ENCODE measurements around the gene USP13.

USP13 gene

DNA sequence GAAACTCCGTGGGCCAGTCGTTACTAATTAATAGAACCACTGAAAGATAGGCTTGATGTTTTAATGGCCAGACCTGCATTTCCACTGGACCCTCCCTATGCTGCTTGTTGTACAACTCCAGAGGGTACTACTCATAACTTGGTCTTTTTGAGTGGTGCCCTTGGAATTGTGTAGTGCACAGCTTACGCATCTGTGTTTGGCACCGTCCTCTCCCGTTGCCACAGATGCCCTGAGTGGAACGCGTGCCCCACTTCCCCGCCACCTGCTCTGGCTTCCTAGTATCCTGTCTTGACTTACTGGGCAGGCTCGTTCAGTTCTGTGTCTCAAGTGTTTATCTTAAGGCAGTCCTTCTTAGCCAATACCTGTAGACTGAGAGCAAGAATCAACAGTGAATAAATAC, 78.7 kb downstream of the USP13 start:
- no peak for DNase-seq (ENCODE audit: low read depth in 4 of 4, low spot score in 1 of 4)

- DNase-seq (ENCODE audit: low read depth in 4 of 4, low spot score in 1 of 4): no peak
Observed at GRCh38 chr3:179732661-179733348, 80.0 kb downstream of the USP13 start.

DNA sequence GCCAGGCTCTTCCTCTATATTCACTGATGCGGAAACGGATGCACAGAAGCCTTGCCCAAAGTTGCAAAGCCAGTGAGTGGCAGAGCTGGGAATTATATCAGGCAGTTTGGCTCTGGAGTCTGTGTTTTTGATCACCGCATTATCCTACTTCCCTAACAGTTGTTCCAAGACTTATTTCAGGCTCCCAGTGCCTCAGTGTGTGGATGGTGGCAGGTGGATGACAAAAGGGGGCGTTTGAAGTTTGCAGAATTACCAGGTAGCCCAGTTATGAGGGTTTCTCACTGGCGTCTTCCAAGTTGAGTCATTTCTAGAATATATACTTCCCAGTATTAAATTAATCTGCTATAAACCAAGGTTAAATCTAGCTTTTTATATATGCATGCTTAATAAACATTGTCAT, 81.0 kb downstream of the USP13 start:
- no peak for DNase-seq (ENCODE audit: low read depth in 4 of 4, low spot score in 1 of 4)

DNA sequence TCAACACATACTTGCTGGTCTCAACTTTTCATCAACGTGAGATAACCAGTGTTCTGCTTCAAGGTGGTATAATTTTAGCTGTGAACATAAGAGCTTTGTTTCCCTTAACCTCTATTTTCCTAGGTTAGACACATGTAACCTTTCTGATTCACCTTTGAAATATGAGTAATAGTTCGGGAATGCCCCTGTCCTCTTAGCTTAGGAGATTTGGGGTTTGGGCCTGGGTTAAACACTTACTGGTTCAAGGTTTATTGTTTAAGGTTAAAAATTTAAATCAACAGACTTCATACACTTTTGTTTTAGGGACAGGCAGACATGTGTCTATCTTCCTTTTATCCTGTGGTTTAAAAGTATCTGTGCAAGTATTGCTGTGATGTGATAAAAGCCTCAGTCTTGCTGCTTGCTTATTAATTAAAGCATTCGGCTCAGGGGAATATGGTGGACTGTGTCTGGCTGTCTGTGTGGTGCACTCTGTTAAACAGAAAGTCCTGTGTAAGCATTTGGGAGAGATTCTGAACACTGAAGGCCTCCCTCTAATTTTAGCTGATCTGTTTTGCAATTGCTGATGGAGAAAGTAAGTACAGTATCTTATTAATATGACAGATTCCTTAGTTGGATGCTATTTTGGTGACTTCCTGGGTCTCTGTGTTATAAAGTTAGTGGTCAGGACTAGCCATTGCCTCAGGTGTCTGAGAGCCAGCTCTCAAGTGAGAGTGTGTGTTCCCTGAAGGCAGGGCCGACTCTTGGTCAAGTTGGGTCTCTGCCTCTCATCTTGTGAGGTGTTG, 81.8 kb downstream of the USP13 start:
- DNase-seq (ENCODE audit: low read depth in 4 of 4, low spot score in 1 of 4): no peak

- no peak for DNase-seq (ENCODE audit: low read depth in 4 of 4, low spot score in 1 of 4)
Observed at GRCh38 chr3:179735321-179735720, 82.5 kb downstream of the USP13 start.

DNA sequence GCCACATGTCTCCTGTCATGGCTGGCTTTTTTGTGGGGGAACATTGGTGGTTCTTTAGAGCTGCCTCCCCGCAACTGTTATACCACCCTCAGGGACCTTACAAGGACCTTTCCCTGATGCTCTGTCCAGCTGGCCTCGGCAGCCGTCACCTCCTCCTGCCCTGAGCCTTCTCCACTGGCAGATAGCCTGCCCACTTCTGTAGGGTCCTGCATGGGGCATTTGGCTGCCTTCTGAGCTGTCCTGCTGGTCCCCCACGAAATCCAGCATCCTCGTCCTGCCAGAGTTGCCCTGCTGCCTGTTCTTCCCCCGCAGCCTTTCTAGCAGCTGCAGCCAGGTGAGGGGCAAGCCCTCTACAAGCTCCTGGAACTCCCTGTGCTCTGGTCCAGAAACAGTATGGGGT, 86.2 kb downstream of the USP13 start:
- DNase-seq (ENCODE audit: low read depth in 4 of 4, low spot score in 1 of 4): no peak

- DNase-seq (ENCODE audit: low read depth in 4 of 4, low spot score in 1 of 4): no peak
Observed at GRCh38 chr3:179739816-179740594, 87.2 kb downstream of the USP13 start.

- DNase-seq (ENCODE audit: low read depth in 4 of 4, low spot score in 1 of 4): no peak
Observed at GRCh38 chr3:179743913-179744312, 91.1 kb downstream of the USP13 start.

- DNase-seq (ENCODE audit: low read depth in 4 of 4, low spot score in 1 of 4): no peak
Observed at GRCh38 chr3:179744667-179745066, 91.8 kb downstream of the USP13 start.

DNA sequence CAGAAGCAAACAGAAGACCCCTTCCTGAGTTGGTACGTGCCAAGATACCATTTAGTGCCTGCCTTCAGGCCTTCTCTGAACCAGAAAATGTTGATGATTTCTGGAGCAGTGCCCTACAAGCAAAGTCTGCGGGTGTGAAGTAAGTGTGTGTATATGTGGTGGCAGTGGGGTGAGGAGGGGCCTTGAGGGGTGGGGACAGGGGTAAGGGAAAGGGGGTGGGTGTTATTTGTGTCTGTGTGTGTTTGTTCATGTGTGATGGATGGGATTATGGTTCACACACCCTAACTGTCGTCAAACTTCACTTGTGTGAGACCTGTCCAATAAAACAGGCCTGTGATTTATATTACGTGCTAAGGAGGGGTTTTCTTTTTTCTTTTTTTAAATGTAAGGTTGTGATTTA, 92.2 kb downstream of the USP13 start:
- no peak for DNase-seq (ENCODE audit: low read depth in 4 of 4, low spot score in 1 of 4)

- no peak for DNase-seq (ENCODE audit: low read depth in 4 of 4, low spot score in 1 of 4)
Observed at GRCh38 chr3:179745716-179746115, 92.9 kb downstream of the USP13 start.

- no peak for DNase-seq (ENCODE audit: low read depth in 4 of 4, low spot score in 1 of 4)
Observed at GRCh38 chr3:179750720-179751328, 98.0 kb downstream of the USP13 start.

DNA sequence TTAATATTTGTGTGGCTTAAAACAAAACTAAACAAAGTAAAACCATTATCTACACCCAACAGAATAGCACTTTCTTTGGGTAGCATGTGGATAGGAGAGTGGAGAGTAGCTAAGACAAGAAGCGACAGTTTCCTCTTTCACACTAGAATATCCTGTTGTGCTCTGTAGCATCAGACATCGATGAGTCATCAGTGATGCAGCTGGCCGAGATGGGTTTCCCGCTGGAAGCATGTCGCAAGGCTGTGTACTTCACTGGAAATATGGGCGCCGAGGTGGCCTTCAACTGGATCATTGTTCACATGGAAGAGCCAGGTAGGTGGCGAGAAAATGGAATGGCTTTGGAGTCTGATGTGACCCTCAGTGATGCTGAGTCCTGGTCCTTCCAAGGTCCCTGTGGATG, 108.1 kb downstream of the USP13 start:
- no peak for DNase-seq (ENCODE audit: low read depth in 4 of 4, low spot score in 1 of 4)

DNA sequence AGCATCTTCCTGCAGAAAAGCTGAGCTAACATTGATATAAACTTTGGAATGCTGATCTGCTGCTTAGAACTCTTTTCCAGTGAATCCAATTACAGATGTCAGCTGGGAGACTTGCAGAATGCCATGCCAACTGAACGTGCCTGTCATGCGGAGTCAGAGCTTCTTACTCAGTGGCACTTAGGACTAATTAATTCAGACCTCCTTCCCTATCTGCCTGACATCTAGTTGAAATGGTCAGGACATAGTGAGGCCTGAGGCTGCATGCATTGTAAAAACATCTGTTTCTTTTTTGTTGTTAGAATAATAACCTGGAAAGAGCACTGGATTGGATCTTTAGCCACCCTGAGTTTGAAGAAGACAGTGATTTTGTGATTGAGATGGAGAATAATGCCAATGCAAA, 112.6 kb downstream of the USP13 start:
- no peak for DNase-seq (ENCODE audit: low read depth in 4 of 4, low spot score in 1 of 4)

DNA sequence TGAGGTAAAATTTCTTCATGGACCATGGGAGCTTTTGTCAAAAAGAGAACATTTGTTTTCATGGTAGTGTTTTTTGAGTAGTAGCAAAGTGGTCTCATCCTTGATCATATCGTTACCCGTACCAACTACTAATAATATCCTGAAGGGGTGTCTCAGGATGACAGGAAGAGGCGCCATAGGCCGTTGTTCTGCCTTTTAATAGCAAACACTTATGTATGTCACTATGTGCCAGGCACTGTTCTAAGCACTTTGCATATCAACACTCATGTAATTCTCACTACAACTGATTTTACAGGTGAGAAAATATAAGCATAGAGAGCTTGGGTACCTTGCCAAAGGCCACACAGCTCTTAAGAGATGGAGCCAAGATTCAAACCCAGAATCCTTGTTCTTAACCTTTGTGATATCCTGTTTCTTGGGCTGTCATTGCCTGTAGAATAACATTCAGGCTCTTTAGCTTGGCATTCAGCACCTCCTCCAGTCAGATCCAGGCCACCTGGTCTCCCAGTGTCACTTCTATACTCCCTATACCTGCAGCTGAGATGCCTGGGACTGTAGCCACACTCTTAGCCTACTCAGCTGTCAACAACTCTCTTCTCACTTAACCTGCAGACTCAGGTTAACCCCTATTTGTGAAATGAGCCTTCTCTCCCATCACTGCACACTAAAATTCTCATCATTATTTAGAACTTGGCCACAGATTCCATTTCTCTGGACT, 113.7 kb downstream of the USP13 start:
- no peak for DNase-seq (ENCODE audit: low read depth in 4 of 4, low spot score in 1 of 4)

- DNase-seq (ENCODE audit: low read depth in 4 of 4, low spot score in 1 of 4): no peak
Observed at GRCh38 chr3:179768080-179768479, 115.2 kb downstream of the USP13 start.

DNA sequence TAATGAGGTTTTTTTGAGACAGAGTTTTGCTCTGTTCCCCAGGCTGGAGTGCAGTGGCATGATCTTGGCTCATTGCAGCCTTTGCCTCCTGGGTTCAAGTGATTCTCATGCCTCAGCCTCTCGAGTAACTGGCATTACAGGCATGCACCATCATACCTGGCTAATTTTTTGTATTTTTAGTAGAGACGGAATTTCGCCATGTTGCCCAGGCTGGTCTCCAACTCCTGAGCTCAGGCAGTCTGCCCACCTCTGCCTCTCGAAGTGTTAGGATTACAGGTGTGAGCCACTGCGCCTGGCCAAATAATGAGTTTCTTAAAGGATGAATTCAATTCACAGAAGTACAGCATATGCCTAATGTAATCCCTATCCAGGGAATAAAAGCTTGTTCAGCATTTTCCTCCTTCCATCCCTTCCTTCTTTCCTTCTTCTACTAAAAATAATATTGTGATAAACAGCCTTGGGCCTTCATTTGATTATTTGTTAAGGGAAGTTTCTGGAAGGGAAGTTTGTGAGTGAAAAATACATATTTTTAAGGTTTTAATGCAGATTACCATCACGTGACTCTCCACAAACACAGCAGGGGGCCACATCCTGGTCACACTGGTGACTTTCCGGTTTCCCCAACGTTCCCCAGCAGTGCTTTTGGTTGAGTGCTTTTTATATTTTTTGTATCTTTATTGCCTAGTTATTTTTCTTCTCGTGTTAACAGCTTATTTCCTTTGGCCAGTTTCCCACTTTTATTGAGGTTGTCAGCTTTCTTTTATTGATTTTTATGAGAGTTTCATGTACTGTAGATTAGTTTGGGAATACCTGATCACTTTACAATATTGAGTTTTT, 116.8 kb downstream of the USP13 start:
- DNase-seq (ENCODE audit: low read depth in 4 of 4, low spot score in 1 of 4): no peak

- DNase-seq (ENCODE audit: low read depth in 4 of 4, low spot score in 1 of 4): no peak
Observed at GRCh38 chr3:179771797-179772196, 119.0 kb downstream of the USP13 start.

GRCh38 chr3:179772297-179772696, 119.5 kb downstream of the USP13 start:
- no peak for DNase-seq (ENCODE audit: low read depth in 4 of 4, low spot score in 1 of 4)

Measured in stimulated activated CD4-positive, alpha-beta T cell treated with anti-CD3 and anti-CD28 coated beads, Interleukin-1b, Interleukin-23, amount 100 ng/mL, for 24 hours (primary cell).